BJ (cell line): Measurements from ENCODE around the gene FAF2. TPM values are rescaled to one million over a fixed set of nuclear protein-coding genes. Genes with fewer than 3 reads are reported as not detected.

ENCODE experiments used
- CTCF ChIA-PET: fragments of 350-600 bp; formaldehyde crosslinking; extraction: SDS; loops from one replicate; lab custom pipeline; 2021; ENCODE audit warnings: antibody characterized with exemption, inconsistent platforms; lab: Yijun Ruan, JAX
- POLR2A ChIA-PET: fragments of 300-600 bp; sonication (Branson Sonifier 250); formaldehyde crosslinking; extraction: SDS; loops from one replicate; lab custom pipeline; 2021; ENCODE audit warnings: antibody characterized with exemption; lab: Charles Lee
- DNase-seq: peaks from one replicate; pipeline ENCODE4 v3.0.0-alpha.2; 2011; ENCODE audit warnings: low read depth
- H3K27me3 ChIP-seq: 2 replicates; pipeline ENCODE4 v1.6.0; 2011; ENCODE audit warnings: low read length; ENCODE audit not compliant: control insufficient read depth, insufficient read depth
- H3K36me3 ChIP-seq: 2 replicates; pipeline ENCODE4 v1.5.1; 2011; ENCODE audit warnings: low read length; ENCODE audit not compliant: control insufficient read depth, insufficient read depth
- H3K4me3 ChIP-seq: 2 replicates; pipeline ENCODE4 v1.5.1; 2011; ENCODE audit warnings: low read depth, mild to moderate bottlenecking, control low read depth, low read length
- CTCF ChIP-seq: IDR thresholded peaks from 2 replicates; pipeline ENCODE4 v1.5.1; 2011; ENCODE audit warnings: low read depth, mild to moderate bottlenecking, control low read depth, inconsistent platforms, low read length, moderate library complexity; ENCODE audit not compliant: insufficient read depth
- polyA plus RNA-seq: library from polyadenylated mRNA; depleted of rRNA; stranded (reverse); fragments of >200 nt; gene quantifications from 2 replicates; pipeline ENCODE4 v1.2.3, GENCODE V29; 2011; rRNA removed
- small RNA-seq: library from RNA; depleted of rRNA; stranded (forward); fragments of <200 nt; gene quantifications from one replicate; pipeline ENCODE3, GENCODE V24; 2012; ENCODE audit warnings: low replicate concordance, low read depth; ENCODE audit not compliant: insufficient read length

The FAF2 gene
- polyA plus RNA-seq, 1 experiment, result 36.9 TPM

GRCh38 chr5:176552332-176552869 is 104.2 kb downstream of the FAF2 start:
- ChIA-PET POLR2A (no interaction called here), CTCF (interaction anchor here (0.8 kb wide), 1 partner anchor 21 kb away, joined by 3 read pairs; no protein-coding TSS in a partner anchor)
- DNase-seq, result no peak
- no peak for TF ChIP-seq CTCF
- no peaks in the 10 kb centered on the region for H3K36me3 ChIP-seq
- H3K4me3 ChIP-seq, result no peak overlapping the region
- H3K27me3 ChIP-seq, result no peaks in the 10 kb centered on the region; the same call in 1 of the 2 replicates

- no peak for DNase-seq
- CTCF ChIA-PET, result interaction anchor here (1.5 to 2.1 kb wide), 2 partner anchors 18 to 20 kb away, joined by 3 to 8 read pairs; no protein-coding TSS in a partner anchor
- POLR2A ChIA-PET, result no interaction called here
Measured at GRCh38 chr5:176553260-176554085, 105.3 kb downstream of the FAF2 start.

GRCh38 chr5:176557846-176558245 is 109.7 kb downstream of the FAF2 start:
- H3K4me3 ChIP-seq, result no peak overlapping the region
- ChIA-PET POLR2A (no interaction called here), CTCF (interaction anchor here (1.5 kb wide), 1 partner anchor 14 kb away, joined by 4 read pairs; no protein-coding TSS in a partner anchor)
- no peak for DNase-seq
- TF ChIP-seq CTCF, result no peak
- H3K36me3 ChIP-seq, result no peaks in the 10 kb centered on the region
- H3K27me3 ChIP-seq, result peaks cover 3% of the 10 kb centered on the region

More at GRCh38 chr5:176553260-176554085, 105.3 kb downstream of the FAF2 start:
- Histone ChIP-seq H3K36me3 (no peaks in the 10 kb centered on the region), H3K4me3 (no peak overlapping the region), H3K27me3 (no peaks in the 10 kb centered on the region; the same call in 1 of the 2 replicates)
- TF ChIP-seq CTCF, result no peak

Small RNA genes within 50 kb of the gene (small RNA-seq; reads per million reads assigned to genes)
- gene AC010297.1 (not detected), gene RF00019 (not detected), gene RN7SL684P (not detected)

Other genes with a start within 250 kb of the FAF2 start
- gene SIMC1, start 210.0 kb upstream of the FAF2 start, polyA plus RNA-seq, result 6.6 and 8.0 TPM in 2 replicates
- gene KIAA1191, start 86.6 kb upstream of the FAF2 start, polyA plus RNA-seq, result 119 and 171 TPM in 2 replicates
- gene ARL10, start 82.9 kb upstream of the FAF2 start, polyA plus RNA-seq, result 3.2 and 4.8 TPM in 2 replicates
- 35.9 and 36.8 TPM in 2 replicates for gene NOP16, start 59.8 kb upstream of the FAF2 start, polyA plus RNA-seq
- gene HIGD2A, start 59.6 kb upstream of the FAF2 start, polyA plus RNA-seq, result 104 and 118 TPM in 2 replicates
- 122 and 141 TPM in 2 replicates for gene CLTB, start 31.8 kb upstream of the FAF2 start, polyA plus RNA-seq
- gene RNF44, start 89.0 kb downstream of the FAF2 start, polyA plus RNA-seq, result 3.1 and 6.0 TPM in 2 replicates
- gene CDHR2, start 101.0 kb downstream of the FAF2 start, polyA plus RNA-seq, result not detected in 2 replicates
- 1.9 and 2.4 TPM in 2 replicates for gene GPRIN1, start 161.8 kb downstream of the FAF2 start, polyA plus RNA-seq
- not detected in 2 replicates for gene SNCB, start 182.1 kb downstream of the FAF2 start, polyA plus RNA-seq
- gene EIF4E1B, start 182.3 kb downstream of the FAF2 start, polyA plus RNA-seq, result not detected in 2 replicates
- gene TSPAN17, start 199.1 kb downstream of the FAF2 start, polyA plus RNA-seq, result 50.4 and 65.8 TPM in 2 replicates